DOHH2 (cell line): Measurements from ENCODE around the gene SLC44A5.

Experiments used
- H3F3A ChIP-seq: fragments of 200-600 bp; sonication (generic), shearing (Covaris generic); 2 replicates; pipeline ENCODE4 v1.6.0; 2016; ENCODE audit warnings: antibody characterized with exemption, mild to moderate bottlenecking; ENCODE audit not compliant: control insufficient read depth, insufficient read depth
- H3K27ac ChIP-seq: fragments of 200-600 bp; sonication (generic); 2 replicates; pipeline ENCODE4 v1.5.1; 2014; ENCODE audit warnings: low read depth, mild to moderate bottlenecking, low read length, moderate library complexity
- H3K27me3 ChIP-seq: fragments of 200-600 bp; sonication (generic); 2 replicates; pipeline ENCODE4 v1.6.1; 2014; ENCODE audit warnings: mild to moderate bottlenecking, low read length, mixed read lengths; ENCODE audit not compliant: control insufficient read depth
- H3K36me3 ChIP-seq: fragments of 200-600 bp; sonication (generic); 2 replicates; pipeline ENCODE4 v1.6.1; 2014; ENCODE audit warnings: mild to moderate bottlenecking, low read length, moderate library complexity, mixed read lengths; ENCODE audit not compliant: control insufficient read depth
- H3K4me1 ChIP-seq: fragments of 200-600 bp; sonication (generic); 2 replicates; pipeline ENCODE4 v1.6.1; 2014; ENCODE audit warnings: mild to moderate bottlenecking, low read length, mixed read lengths; ENCODE audit not compliant: control insufficient read depth
- H3K4me2 ChIP-seq: fragments of 200-600 bp; sonication (generic); 2 replicates; pipeline ENCODE4 v1.6.0; 2014; ENCODE audit warnings: mild to moderate bottlenecking, low read length, moderate library complexity
- H3K4me3 ChIP-seq: fragments of 200-600 bp; sonication (generic); 2 replicates; pipeline ENCODE4 v1.5.1; 2014; ENCODE audit warnings: mild to moderate bottlenecking, low read length, mixed read lengths
- H3K79me2 ChIP-seq: fragments of 200-600 bp; sonication (generic); 2 replicates; pipeline ENCODE4 v1.6.1; 2014; ENCODE audit warnings: mild to moderate bottlenecking, low read length, mixed read lengths; ENCODE audit not compliant: control insufficient read depth
- H3K9me2 ChIP-seq: fragments of 200-600 bp; sonication (generic); replicated peaks from 2 replicates; pipeline ENCODE4 v1.6.1; 2014; ENCODE audit warnings: mild to moderate bottlenecking, low read length, mixed read lengths; ENCODE audit not compliant: control insufficient read depth
- H3K9me3 ChIP-seq: fragments of 200-600 bp; sonication (generic); 2 replicates; pipeline ENCODE4 v1.6.1; 2014; ENCODE audit warnings: antibody characterized with exemption, low read length, mixed read lengths; ENCODE audit not compliant: control insufficient read depth, insufficient read depth
- H4K20me1 ChIP-seq: fragments of 200-600 bp; sonication (generic); 2 replicates; pipeline ENCODE4 v1.6.0; 2014; ENCODE audit warnings: low read depth, mild to moderate bottlenecking, antibody characterized with exemption, low read length, moderate library complexity; ENCODE audit not compliant: control insufficient read depth, insufficient read depth
- EZH2phosphoT487 ChIP-seq: fragments of 200-600 bp; sonication (generic); IDR thresholded peaks from 2 replicates; pipeline ENCODE4 v1.6.1; 2017; ENCODE audit warnings: borderline replicate concordance, mild to moderate bottlenecking, antibody characterized with exemption, low read length, moderate library complexity, mixed read lengths
- TF ChIP-seq, protein P1 (sequence below): fragments of 200-600 bp; sonication (generic); IDR thresholded peaks from one replicate; pipeline ENCODE4 v1.5.1; 2014; ENCODE audit warnings: antibody characterized with exemption, mild to moderate bottlenecking, low read depth, low read length; ENCODE audit not compliant: poor library complexity, severe bottlenecking

The SLC44A5 gene

GRCh38 chr1:75475696-75476095 lies 135.2 kb downstream of the SLC44A5 start:
- no peak overlapping the region for H3K27ac ChIP-seq
- H3F3A ChIP-seq, result no peaks in the 10 kb centered on the region
- H3K4me1 ChIP-seq, result no peaks in the 10 kb centered on the region

DNA sequence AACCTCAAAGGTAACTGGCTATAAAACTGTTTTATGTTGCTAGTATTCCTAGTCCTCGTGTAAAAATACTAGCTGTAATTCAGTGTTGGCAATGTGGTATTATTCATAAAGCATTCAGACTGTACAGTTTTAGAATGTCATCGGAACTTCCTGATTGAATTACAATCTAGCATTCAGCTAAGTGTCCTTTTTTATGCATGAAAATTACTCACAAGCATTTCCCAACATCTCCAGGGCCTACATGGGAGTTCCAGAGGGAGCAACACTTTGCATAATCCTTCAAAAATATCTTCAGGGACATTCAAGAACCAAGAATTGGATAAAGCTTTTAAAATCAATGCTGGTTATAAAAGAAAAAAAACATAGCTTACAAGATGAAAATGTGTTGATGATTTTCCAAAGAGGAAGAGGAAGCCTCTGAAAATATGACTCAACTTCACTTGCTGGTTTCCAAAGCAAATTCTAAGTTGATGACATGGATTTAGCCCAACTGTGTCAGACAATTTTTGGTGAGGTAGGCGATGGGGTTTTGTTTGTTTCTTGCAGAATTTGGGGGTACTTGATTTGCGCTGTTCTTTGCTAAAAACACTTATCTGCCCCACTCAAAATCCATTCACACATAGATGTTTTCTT lies 137.8 kb downstream of the SLC44A5 start:
- no peak overlapping the region for H3K4me2 ChIP-seq
- H3K27me3 ChIP-seq, result no peaks in the 10 kb centered on the region
- H4K20me1 ChIP-seq, result no peaks in the 10 kb centered on the region
- no peaks in the 10 kb centered on the region for H3K4me1 ChIP-seq
- H3K79me2 ChIP-seq, result no peaks in the 10 kb centered on the region
- no peaks in the 10 kb centered on the region for H3K9me3 ChIP-seq
- H3F3A ChIP-seq, result no peaks in the 10 kb centered on the region
- no peaks in the 10 kb centered on the region for H3K9me2 ChIP-seq
- no peak overlapping the region for H3K27ac ChIP-seq
- TF ChIP-seq, protein P1, sequence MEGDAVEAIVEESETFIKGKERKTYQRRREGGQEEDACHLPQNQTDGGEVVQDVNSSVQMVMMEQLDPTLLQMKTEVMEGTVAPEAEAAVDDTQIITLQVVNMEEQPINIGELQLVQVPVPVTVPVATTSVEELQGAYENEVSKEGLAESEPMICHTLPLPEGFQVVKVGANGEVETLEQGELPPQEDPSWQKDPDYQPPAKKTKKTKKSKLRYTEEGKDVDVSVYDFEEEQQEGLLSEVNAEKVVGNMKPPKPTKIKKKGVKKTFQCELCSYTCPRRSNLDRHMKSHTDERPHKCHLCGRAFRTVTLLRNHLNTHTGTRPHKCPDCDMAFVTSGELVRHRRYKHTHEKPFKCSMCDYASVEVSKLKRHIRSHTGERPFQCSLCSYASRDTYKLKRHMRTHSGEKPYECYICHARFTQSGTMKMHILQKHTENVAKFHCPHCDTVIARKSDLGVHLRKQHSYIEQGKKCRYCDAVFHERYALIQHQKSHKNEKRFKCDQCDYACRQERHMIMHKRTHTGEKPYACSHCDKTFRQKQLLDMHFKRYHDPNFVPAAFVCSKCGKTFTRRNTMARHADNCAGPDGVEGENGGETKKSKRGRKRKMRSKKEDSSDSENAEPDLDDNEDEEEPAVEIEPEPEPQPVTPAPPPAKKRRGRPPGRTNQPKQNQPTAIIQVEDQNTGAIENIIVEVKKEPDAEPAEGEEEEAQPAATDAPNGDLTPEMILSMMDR, result no peak
- TF ChIP-seq EZH2phosphoT487, result no peak
- no peak overlapping the region for H3K4me3 ChIP-seq
- H3K36me3 ChIP-seq, result no peaks in the 10 kb centered on the region

More at GRCh38 chr1:75475696-75476095, 135.2 kb downstream of the SLC44A5 start:
- no peak overlapping the region for H3K4me2 ChIP-seq
- no peaks in the 10 kb centered on the region for H3K79me2 ChIP-seq
- no peak overlapping the region for H3K4me3 ChIP-seq
- no peaks in the 10 kb centered on the region for H3K27me3 ChIP-seq
- no peaks in the 10 kb centered on the region for H3K9me3 ChIP-seq
- H4K20me1 ChIP-seq, result no peaks in the 10 kb centered on the region
- no peaks in the 10 kb centered on the region for H3K36me3 ChIP-seq
- H3K9me2 ChIP-seq, result no peaks in the 10 kb centered on the region
- TF ChIP-seq, protein P1, result no peak
- no peak for TF ChIP-seq EZH2phosphoT487

GRCh38 chr1:75472089-75472970 lies 138.6 kb downstream of the SLC44A5 start:
- Histone ChIP-seq H3K4me3 (no peak overlapping the region), H3K27ac (no peak overlapping the region), H3K9me3 (no peaks in the 10 kb centered on the region), H3K79me2 (no peaks in the 10 kb centered on the region), H3K36me3 (no peaks in the 10 kb centered on the region), H3K27me3 (no peaks in the 10 kb centered on the region), H3K4me2 (no peak overlapping the region), H3K4me1 (no peaks in the 10 kb centered on the region), H3K9me2 (no peaks in the 10 kb centered on the region), H4K20me1 (no peaks in the 10 kb centered on the region), H3F3A (no peaks in the 10 kb centered on the region)
- no peak for TF ChIP-seq EZH2phosphoT487
- TF ChIP-seq, protein P1, result no peak
